D721Med (cell line): ENCODE data around the gene CEP83.

Source experiments
- DNase-seq: peaks from one replicate; pipeline ENCODE4 v3.0.0; 2011; ENCODE audit warnings: low spot score; ENCODE audit not compliant: insufficient read length
- FAIRE-seq: peaks from 2 replicates; lab custom pipeline; 2011; peaks lifted over from hg19 to GRCh38; lab: Jason Lieb, UNC
- CTCF ChIP-seq: IDR thresholded peaks from 2 replicates; pipeline ENCODE4 v1.5.1; 2012; ENCODE audit warnings: mild to moderate bottlenecking, control low read depth; ENCODE audit not compliant: insufficient read depth; ENCODE audit errors: missing control alignments

Gene CEP83

GRCh38 chr12:94305130-94305957, 154.3 kb downstream of the CEP83 start:
- no peak for TF ChIP-seq CTCF
- DNase-seq: no peak
- FAIRE-seq: no peak

GRCh38 chr12:94304566-94305061, 155.1 kb downstream of the CEP83 start:
- TF ChIP-seq CTCF: no peak
- DNase-seq: no peak
- no peak for FAIRE-seq

- DNase-seq (no peak), FAIRE-seq (no peak)
- TF ChIP-seq CTCF: no peak
Measured at GRCh38 chr12:94304012-94304411, 155.7 kb downstream of the CEP83 start.

- FAIRE-seq (no peak), DNase-seq (no peak)
- TF ChIP-seq CTCF: no peak
Measured at GRCh38 chr12:94299846-94300245, 159.8 kb downstream of the CEP83 start.

- DNase-seq (no peak), FAIRE-seq (no peak)
- TF ChIP-seq CTCF: no peak
Measured at GRCh38 chr12:94297876-94298505, 161.7 kb downstream of the CEP83 start.

GRCh38 chr12:94297096-94297699, 162.5 kb downstream of the CEP83 start:
- no peak for TF ChIP-seq CTCF
- FAIRE-seq (no peak), DNase-seq (no peak)
